Sigmoid colon (tissue), 7 donors: ENCODE measurements around the gene XPNPEP2. TPM values are rescaled to one million over a fixed set of nuclear protein-coding genes. Genes with fewer than 3 reads are reported as not detected.
A peak's percentile ranks its signal among the peaks of the same experiment; 100 is the strongest.

Source experiments
- DNase-seq: peaks from one replicate; pipeline ENCODE4 v3.0.0-alpha.2; 2019
- H3K27ac ChIP-seq, 4 donors: fragments of 200-600 bp; sonication (generic); one replicate each; pipeline ENCODE4 v1.5.1; 2016 to 2019; ENCODE audit warnings: mild to moderate bottlenecking in 1 of 4
- H3K27me3 ChIP-seq, 3 donors: fragments of 200-600 bp; sonication (generic); one replicate each; pipeline ENCODE4 v1.5.1; 2019; ENCODE audit warnings: mild to moderate bottlenecking in 1 of 3
- H3K36me3 ChIP-seq, 4 donors: fragments of 200-600 bp; sonication (generic); one replicate each; pipeline ENCODE4 v1.5.1; 2016 to 2019
- H3K4me1 ChIP-seq, 4 donors: fragments of 200-600 bp; sonication (generic); one replicate each; pipeline ENCODE4 v1.5.1; 2017 to 2019
- H3K4me3 ChIP-seq, 4 donors: fragments of 200-600 bp; sonication (generic); one replicate each; pipeline ENCODE4 v1.5.1; 2017 to 2019; ENCODE audit warnings: mild to moderate bottlenecking in 2 of 4, moderate library complexity in 1 of 4
- H3K9me3 ChIP-seq, 4 donors: fragments of 200-600 bp in 3 of 4; sonication (generic) in 3 of 4; one replicate each; pipeline versions ENCODE4 v1.5.1 to v1.6.1; 2013 to 2019
- EP300 ChIP-seq, 4 donors: sonication (generic); formaldehyde crosslinking; IDR thresholded peaks; one replicate each; pipeline ENCODE4 v1.6.1; 2017; ENCODE audit warnings: antibody characterized with exemption in 4 of 4
- POLR2A ChIP-seq, 2 donors: fragments of 450-650 bp; IDR thresholded peaks; one replicate each; pipeline ENCODE4 v1.6.1; 2016; ENCODE audit warnings: antibody characterized with exemption in 2 of 2, mild to moderate bottlenecking in 2 of 2, moderate library complexity in 2 of 2
- POLR2AphosphoS5 ChIP-seq, 4 donors: sonication (generic); formaldehyde crosslinking; IDR thresholded peaks; one replicate each; pipeline ENCODE4 v1.6.1; 2017; ENCODE audit warnings: antibody characterized with exemption in 4 of 4
- WGBS, 2 donors: extraction: QIAGEN DNeasy Blood & Tissue Kit; methylation state at CpG; one replicate each; pipeline ENCODE4 v1.1.7; 2013; 5-methylcytosine and 5-hydroxymethylcytosine counted together
- intact Hi-C: fragments of 100-400 bp; cut with DNase I; formaldehyde crosslinking; loops from one replicate; pipeline ENCODE4 v1.15.1; 2023
- polyA plus RNA-seq, 3 donors: library from polyadenylated mRNA; stranded (reverse); fragments of 200-250 nt; gene quantifications; one replicate each; pipeline ENCODE4 v1.2.3, GENCODE V29; 2013
- total RNA-seq, 4 donors: library from RNA; depleted of rRNA; stranded (reverse); fragments of >200 nt; gene quantifications; one replicate each; pipeline ENCODE4 v1.1.0, GENCODE V29; 2016
- TF ChIP-seq, protein P1 (sequence below), 4 experiments: fragments of 450-650 bp in 3 of 4; fragments of 200-600 bp in 1 of 4; IDR thresholded peaks; one replicate each; pipeline ENCODE4 v1.5.1; 2016 to 2019; ENCODE audit warnings: antibody characterized with exemption in 4 of 4, mild to moderate bottlenecking in 3 of 4, moderate library complexity in 2 of 4
- donor health status: healthy with polysubstance abuse.
- donor health status: Bipolar disorder and iron deficiency.
- donor health status: healthy.

XPNPEP2 gene
- total and polyA plus RNA-seq, 7 donors, result 1.8 to 11.1 (median 3.3) TPM

DNA sequence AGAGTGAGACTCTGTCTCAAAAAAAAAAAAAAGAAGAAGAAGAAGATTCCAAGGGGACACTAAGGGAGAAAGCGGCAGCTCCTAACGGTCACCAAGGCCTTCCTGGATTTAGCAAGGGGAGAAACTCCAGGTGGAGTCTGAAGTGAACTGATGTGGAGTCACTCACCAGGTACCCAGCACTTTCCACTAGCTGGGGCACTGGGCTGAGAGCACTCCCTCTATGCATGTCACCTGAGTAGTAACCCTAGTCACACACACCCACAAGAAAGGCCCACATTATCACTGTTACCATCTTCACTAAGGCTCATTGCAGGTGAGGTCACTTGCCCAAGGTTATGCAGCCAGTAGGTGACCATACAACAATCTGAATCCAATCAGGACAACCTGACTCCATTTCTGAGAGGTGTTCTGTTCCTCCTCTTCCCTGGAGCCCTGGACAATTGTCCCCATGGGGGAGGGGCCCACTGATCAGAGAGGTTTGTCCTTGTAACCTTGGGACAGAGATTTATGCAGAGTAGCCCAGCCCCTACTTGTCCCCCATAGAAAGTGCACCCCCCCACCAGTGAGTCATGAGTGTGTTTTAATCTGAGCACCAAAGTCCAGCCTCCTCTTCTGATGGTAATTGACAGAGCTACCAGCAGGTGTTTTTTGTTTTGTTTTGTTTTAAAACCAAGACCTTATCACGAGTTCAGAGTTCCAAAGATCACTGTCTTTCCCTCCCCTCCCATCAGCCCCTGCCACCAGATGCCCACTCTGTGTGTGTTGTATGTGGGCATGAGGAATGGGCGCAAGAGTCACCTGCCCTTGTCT lies 35.1 kb downstream of the XPNPEP2 start:
- no peaks in the 10 kb centered on the region for H3K9me3 ChIP-seq
- DNase-seq, result no peak
- intact Hi-C loops, result no loop called here
- no peak overlapping the region for H3K4me3 ChIP-seq
- H3K36me3 ChIP-seq, result no peaks in the 10 kb centered on the region
- TF ChIP-seq, protein P1, sequence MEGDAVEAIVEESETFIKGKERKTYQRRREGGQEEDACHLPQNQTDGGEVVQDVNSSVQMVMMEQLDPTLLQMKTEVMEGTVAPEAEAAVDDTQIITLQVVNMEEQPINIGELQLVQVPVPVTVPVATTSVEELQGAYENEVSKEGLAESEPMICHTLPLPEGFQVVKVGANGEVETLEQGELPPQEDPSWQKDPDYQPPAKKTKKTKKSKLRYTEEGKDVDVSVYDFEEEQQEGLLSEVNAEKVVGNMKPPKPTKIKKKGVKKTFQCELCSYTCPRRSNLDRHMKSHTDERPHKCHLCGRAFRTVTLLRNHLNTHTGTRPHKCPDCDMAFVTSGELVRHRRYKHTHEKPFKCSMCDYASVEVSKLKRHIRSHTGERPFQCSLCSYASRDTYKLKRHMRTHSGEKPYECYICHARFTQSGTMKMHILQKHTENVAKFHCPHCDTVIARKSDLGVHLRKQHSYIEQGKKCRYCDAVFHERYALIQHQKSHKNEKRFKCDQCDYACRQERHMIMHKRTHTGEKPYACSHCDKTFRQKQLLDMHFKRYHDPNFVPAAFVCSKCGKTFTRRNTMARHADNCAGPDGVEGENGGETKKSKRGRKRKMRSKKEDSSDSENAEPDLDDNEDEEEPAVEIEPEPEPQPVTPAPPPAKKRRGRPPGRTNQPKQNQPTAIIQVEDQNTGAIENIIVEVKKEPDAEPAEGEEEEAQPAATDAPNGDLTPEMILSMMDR (IDR thresholded peaks at IDR 0.05), result no peak
- no peak for TF ChIP-seq POLR2AphosphoS5 (IDR thresholded peaks at IDR 0.05)
- TF ChIP-seq POLR2A (IDR thresholded peaks at IDR 0.05), result no peak
- no peak for TF ChIP-seq EP300 (IDR thresholded peaks at IDR 0.05)
- no peaks in the 10 kb centered on the region for H3K27me3 ChIP-seq
- H3K4me1 ChIP-seq, result no peaks in the 10 kb centered on the region
- WGBS, 2 donors, result 59 to 69% methylated on average over 4 of the region's 4 CpGs
- H3K27ac ChIP-seq, result no peak overlapping the region

DNA sequence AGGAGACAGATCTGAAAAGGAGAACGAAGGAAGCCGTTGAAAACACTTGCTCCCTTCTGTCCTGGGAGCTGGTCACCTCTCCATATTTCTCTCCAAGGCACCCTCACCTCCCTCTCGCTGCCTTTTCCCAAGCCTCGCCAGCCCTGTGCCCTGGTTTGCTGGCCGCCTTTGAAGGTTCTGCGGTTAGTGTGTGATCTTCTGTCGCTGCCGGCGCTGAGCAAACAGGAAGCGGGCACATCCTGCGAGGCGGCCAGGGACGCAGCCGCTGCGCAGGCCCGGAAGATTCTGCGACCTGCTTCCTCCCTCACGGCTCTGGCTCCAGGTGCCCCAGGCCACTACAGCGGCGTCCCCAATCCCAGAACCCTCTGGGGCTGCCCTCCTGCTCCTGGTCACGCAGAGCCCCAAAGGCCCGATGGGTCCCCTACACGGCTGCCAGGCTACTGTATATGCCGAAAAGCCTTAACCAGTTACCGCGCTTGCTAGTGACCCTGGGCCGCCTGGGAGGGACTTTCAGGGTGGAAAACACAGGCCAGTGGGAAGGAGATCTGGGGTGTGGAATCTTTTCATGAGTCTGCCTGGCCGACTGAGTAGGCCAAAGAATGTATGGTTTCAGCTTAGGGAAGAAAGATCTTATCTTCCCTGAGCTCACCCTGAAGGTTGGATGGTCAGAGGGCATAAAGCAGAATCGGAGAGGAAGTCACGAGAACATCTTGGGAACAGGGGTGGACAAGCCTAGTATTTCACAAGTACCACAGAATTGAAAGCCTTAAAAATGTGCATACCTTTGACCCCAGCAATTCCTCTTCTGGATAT lies 38.6 kb downstream of the XPNPEP2 start:
- Histone ChIP-seq H3K36me3 (no peaks in the 10 kb centered on the region), H3K9me3 (no peaks in the 10 kb centered on the region), H3K4me3 (no peak overlapping the region), H3K4me1 (no peaks in the 10 kb centered on the region), H3K27me3 (no peaks in the 10 kb centered on the region), H3K27ac (peak overlapping the region in 3 of 4 donors; percentile 34 to 50 (median 46))
- WGBS, 2 donors, result 18 to 32% methylated on average over 30 of the region's 30 CpGs
- intact Hi-C loops, result no loop called here
- no peak for TF ChIP-seq POLR2A (IDR thresholded peaks at IDR 0.05)
- DNase-seq, result no peak

DNA sequence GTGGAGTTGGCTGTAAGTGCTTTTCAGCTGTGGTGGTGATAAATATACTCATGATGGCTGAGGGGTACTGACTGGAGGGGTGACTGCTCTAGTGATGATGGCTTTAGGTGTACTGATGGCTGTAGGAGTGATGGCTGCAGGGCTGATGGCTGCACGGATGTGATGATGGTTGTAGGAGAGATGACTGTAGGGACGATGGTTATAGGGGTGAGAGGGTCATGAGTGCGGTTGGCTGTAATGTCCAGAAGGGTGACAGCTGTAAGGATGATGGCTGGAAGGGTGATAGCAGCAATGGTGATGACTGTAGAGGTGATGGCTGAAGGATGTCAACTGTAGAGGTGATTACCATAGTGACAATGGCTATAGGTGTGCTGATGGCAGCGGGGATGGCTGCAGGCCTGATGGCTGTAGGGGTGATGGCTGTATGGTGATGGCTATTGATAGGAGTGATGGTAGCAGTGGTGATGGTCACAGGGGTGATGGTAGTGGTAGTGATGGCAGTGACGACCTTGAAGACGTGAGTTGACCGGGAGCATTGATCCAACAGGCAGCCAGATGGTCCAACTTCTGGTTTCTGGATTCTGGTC lies 40.4 kb downstream of the XPNPEP2 start:
- H3K9me3 ChIP-seq, result no peaks in the 10 kb centered on the region
- no peak for DNase-seq
- H3K27ac ChIP-seq, result no peak overlapping the region
- WGBS, 2 donors, result 78 to 94% methylated on average over 7 of the region's 7 CpGs
- TF ChIP-seq POLR2A (IDR thresholded peaks at IDR 0.05) (no peak), POLR2AphosphoS5 (IDR thresholded peaks at IDR 0.05) (no peak), EP300 (IDR thresholded peaks at IDR 0.05) (no peak)
- TF ChIP-seq, protein P1 (IDR thresholded peaks at IDR 0.05), result no peak
- H3K36me3 ChIP-seq, result no peaks in the 10 kb centered on the region
- intact Hi-C loops, result no loop called here
- H3K4me1 ChIP-seq, result no peaks in the 10 kb centered on the region
- H3K27me3 ChIP-seq, result no peaks in the 10 kb centered on the region
- no peak overlapping the region for H3K4me3 ChIP-seq

DNA sequence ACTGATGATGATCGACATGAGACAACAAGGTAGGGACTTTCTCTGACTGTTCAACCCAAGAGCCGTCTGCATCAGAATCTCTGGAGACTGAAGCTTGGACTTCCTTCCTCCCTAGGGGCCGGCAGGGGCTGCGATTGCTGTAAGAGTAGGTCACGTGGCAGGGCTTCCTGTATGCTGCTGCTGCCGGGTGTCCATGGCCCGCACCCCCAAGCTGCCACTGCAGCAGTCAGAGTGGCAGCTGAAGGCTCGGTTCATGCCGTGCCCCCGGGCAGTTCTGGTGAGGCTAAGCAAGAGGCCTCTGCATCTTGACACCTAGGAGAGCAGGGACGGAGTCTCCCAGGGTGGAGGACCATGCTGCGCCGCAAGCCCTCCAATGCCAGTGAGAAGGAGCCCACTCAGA lies 41.0 kb downstream of the XPNPEP2 start, which contains the start of gene SASH3:
SASH3 (plus strand) TSS at position 203 of the 400 bp plus-strand sequence; CDS start at position 352, 149 bp downstream.
- DNase-seq, result peak; percentile 78
- Histone ChIP-seq H3K27me3 (no peaks in the 10 kb centered on the region), H3K27ac (peak within 1 kb of the TSS in 1 of 4 donors; percentile 25), H3K4me1 (no peaks in the 10 kb centered on the region), H3K4me3 (peak within 1 kb of the TSS in 1 of 4 donors; percentile 26), H3K9me3 (no peaks in the 10 kb centered on the region), H3K36me3 (no peaks in the 10 kb centered on the region)
- TF ChIP-seq POLR2AphosphoS5 (IDR thresholded peaks at IDR 0.05) (no peak), EP300 (IDR thresholded peaks at IDR 0.05) (no peak), POLR2A (IDR thresholded peaks at IDR 0.05) (no peak)
- TF ChIP-seq, protein P1 (IDR thresholded peaks at IDR 0.05), result no peak
- intact Hi-C loops, result no loop called here
- 46 to 80% methylated on average over 13 of the region's 13 CpGs for WGBS, 2 donors
